Panc1 (cell line): ENCODE results near the gene ADH1A. TPM values are rescaled to one million over a fixed set of nuclear protein-coding genes. Genes with fewer than 3 reads are reported as not detected.

ENCODE experiments used
- ATAC-seq: fragments of 200-7000 bp; cut with Tn5 transposase; 2 replicates; pipeline ENCODE4 v1.9.1; 2020; ENCODE audit warnings: mild to moderate bottlenecking, moderate library complexity
- BruUV-seq: library from RNA; stranded (reverse); fragments of 400-500 nt; replicated peaks from 2 replicates; lab custom pipeline; 2021; lab: Mats Ljungman, UMichigan
- CTCF ChIA-PET: fragments of 300-600 bp; sonication (Branson Sonifier 250); formaldehyde crosslinking; loops from one replicate; lab custom pipeline; 2022; ENCODE audit warnings: antibody characterized with exemption; lab: Charles Lee
- POLR2A ChIA-PET: fragments of 300-600 bp; sonication (Branson Sonifier 250); formaldehyde crosslinking; loops from one replicate; lab custom pipeline; 2022; ENCODE audit warnings: antibody characterized with exemption; lab: Charles Lee
- DNase-seq: peaks from one replicate; pipeline ENCODE4 v3.0.0-alpha.2; 2010; ENCODE audit warnings: low read depth, low spot score
- H3K27ac ChIP-seq: 2 replicates; pipeline ENCODE4 v1.5.1; 2011; ENCODE audit warnings: mild to moderate bottlenecking, low read length, inconsistent platforms
- H3K27me3 ChIP-seq: fragments of 200-500 bp; sonication (Bioruptor generic); 2 replicates; pipeline ENCODE4 v1.6.0; 2014; ENCODE audit warnings: low read length, inconsistent platforms; ENCODE audit not compliant: control insufficient read depth, insufficient read depth
- H3K36me3 ChIP-seq: fragments of 200-500 bp; sonication (Bioruptor generic); 2 replicates; pipeline ENCODE4 v1.5.1; 2014; ENCODE audit warnings: inconsistent platforms, mild to moderate bottlenecking, low read length, moderate library complexity; ENCODE audit not compliant: control insufficient read depth, insufficient read depth
- H3K4me1 ChIP-seq: 2 replicates; pipeline ENCODE4 v1.5.1; 2011; ENCODE audit warnings: inconsistent platforms, mild to moderate bottlenecking, low read length, moderate library complexity; ENCODE audit not compliant: control insufficient read depth, insufficient read depth
- H3K4me3 ChIP-seq, 2 experiments: 2 replicates each; pipeline ENCODE4 v1.5.1; 2011 to 2012; ENCODE audit warnings: low read depth in 2 of 2, low read length in 2 of 2, mild to moderate bottlenecking in 2 of 2, inconsistent platforms in 1 of 2, moderate library complexity in 1 of 2
- H3K9me3 ChIP-seq: fragments of 200-500 bp; sonication (Bioruptor generic); 2 replicates; pipeline ENCODE4 v1.5.1; 2014; ENCODE audit warnings: low read depth, mild to moderate bottlenecking, inconsistent platforms, low read length, moderate library complexity; ENCODE audit not compliant: control insufficient read depth, insufficient read depth
- CTCF ChIP-seq: fragments of 450-650 bp; IDR thresholded peaks from 2 replicates; pipeline ENCODE4 v1.5.1; 2017; ENCODE audit warnings: mild to moderate bottlenecking
- POLR2AphosphoS5 ChIP-seq: IDR thresholded peaks from 2 replicates; pipeline ENCODE4 v1.6.1; 2012; ENCODE audit warnings: mild to moderate bottlenecking, low read depth, low read length, moderate library complexity
- REST ChIP-seq, 2 experiments: IDR thresholded peaks; 2 replicates each; pipeline ENCODE4 v1.6.1; 2011 to 2012; ENCODE audit warnings: low read depth in 2 of 2, control low read depth in 1 of 2, low read length in 1 of 2, mild to moderate bottlenecking in 1 of 2, moderate library complexity in 1 of 2; ENCODE audit not compliant: insufficient read depth in 1 of 2
- SIN3A ChIP-seq: IDR thresholded peaks from 2 replicates; pipeline ENCODE4 v1.6.1; 2012; ENCODE audit warnings: low read depth, mild to moderate bottlenecking, low read length, moderate library complexity, borderline replicate concordance; ENCODE audit not compliant: insufficient read depth
- TCF7L2 ChIP-seq: IDR thresholded peaks from 2 replicates; pipeline ENCODE4 v1.6.1; 2011; ENCODE audit warnings: mild to moderate bottlenecking, low read depth, low read length, inconsistent platforms
- in situ Hi-C: cut with HindIII; loops from 2 replicates; pipeline ENCODE4 v1.10.0; 2016; ENCODE audit warnings: low sequenced_read_pairs, low pct_unique_long_range_greater_than_20kb
- intact Hi-C: fragments of 100-400 bp; cut with micrococcal nuclease; formaldehyde crosslinking; loops from one replicate; pipeline ENCODE4 v1.10.0; 2022; ENCODE audit not compliant: unreplicated experiment
- total RNA-seq: library from RNA; stranded (reverse); gene quantifications from one replicate; pipeline ENCODE4 v1.2.1, GENCODE V29; 2021; ENCODE audit not compliant: unreplicated experiment

Gene ADH1A
- total RNA-seq, 1 experiment from 2014 or later = not detected

GRCh38 chr4:99314211-99314610 is 23.4 kb upstream of the ADH1A start:
- ChIA-PET CTCF (no interaction called here), POLR2A (no interaction called here)
- intact Hi-C loops (no loop called here), in situ Hi-C loops (no loop called here)
- no peaks in the 10 kb centered on the region for H3K36me3 ChIP-seq
- H3K4me1 ChIP-seq = no peaks in the 10 kb centered on the region
- no peak for DNase-seq
- no peak overlapping the region for H3K27ac ChIP-seq
- no peaks in the 10 kb centered on the region for H3K27me3 ChIP-seq
- TF ChIP-seq TCF7L2 (no peak), POLR2AphosphoS5 (no peak), REST (IDR thresholded peaks at IDR 0.05; ENCODE audit: insufficient read depth in 1 of 2, low read depth in 2 of 2, low read length in 1 of 2) (no peak), CTCF (no peak), SIN3A (no peak)
- no peaks in the 10 kb centered on the region for H3K9me3 ChIP-seq
- no TSS peak for BruUV-seq
- H3K4me3 ChIP-seq = no peak overlapping the region
- ATAC-seq = no peak

GRCh38 chr4:99310389-99310788 is 19.6 kb upstream of the ADH1A start:
- ATAC-seq = no peak
- DNase-seq = no peak
- in situ Hi-C loops = no loop called here
- CTCF ChIA-PET = no interaction called here
- Histone ChIP-seq H3K36me3 (no peaks in the 10 kb centered on the region), H3K4me1 (no peaks in the 10 kb centered on the region), H3K4me3 (no peak overlapping the region), H3K27ac (no peak overlapping the region), H3K27me3 (no peaks in the 10 kb centered on the region), H3K9me3 (no peaks in the 10 kb centered on the region)
- POLR2A ChIA-PET = no interaction called here
- intact Hi-C loops = no loop called here
- no peak for TF ChIP-seq SIN3A
- no peak for TF ChIP-seq REST (IDR thresholded peaks at IDR 0.05; ENCODE audit: insufficient read depth in 1 of 2, low read depth in 2 of 2, low read length in 1 of 2)
- no peak for TF ChIP-seq POLR2AphosphoS5
- TF ChIP-seq CTCF = no peak
- TF ChIP-seq TCF7L2 = no peak
- no TSS peak for BruUV-seq
